ENCODE data around the gene RBPJL.

DNA sequence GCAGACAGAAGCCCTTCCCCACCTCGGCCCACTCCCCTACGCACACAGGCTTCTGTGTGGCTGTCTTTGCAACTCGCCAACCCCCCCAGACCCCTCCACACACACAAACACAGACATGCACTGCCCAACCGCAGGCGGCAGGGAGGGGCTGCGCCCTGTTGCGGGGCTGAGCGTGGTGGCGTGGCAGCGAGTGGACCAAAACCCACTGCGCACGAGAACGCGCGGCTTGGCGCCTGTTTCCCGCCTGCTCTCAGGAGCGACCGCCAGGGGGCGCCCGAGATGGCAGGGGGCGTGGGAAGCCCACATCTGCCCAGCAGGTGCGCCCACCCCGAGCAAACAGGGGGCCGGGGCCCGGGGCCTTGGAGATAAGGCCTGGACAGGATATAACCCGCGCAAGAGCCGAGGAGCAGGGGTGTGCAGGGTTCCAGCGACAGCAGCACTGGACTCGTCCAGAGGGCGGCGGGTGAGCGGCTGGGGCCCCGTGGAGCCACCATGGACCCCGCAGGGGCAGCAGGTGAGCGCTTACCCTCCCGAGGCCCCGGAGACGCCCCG, at the start of gene RBPJL:
- TF ChIP-seq, protein P1, sequence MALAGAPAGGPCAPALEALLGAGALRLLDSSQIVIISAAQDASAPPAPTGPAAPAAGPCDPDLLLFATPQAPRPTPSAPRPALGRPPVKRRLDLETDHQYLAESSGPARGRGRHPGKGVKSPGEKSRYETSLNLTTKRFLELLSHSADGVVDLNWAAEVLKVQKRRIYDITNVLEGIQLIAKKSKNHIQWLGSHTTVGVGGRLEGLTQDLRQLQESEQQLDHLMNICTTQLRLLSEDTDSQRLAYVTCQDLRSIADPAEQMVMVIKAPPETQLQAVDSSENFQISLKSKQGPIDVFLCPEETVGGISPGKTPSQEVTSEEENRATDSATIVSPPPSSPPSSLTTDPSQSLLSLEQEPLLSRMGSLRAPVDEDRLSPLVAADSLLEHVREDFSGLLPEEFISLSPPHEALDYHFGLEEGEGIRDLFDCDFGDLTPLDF (CRISPR knock-in tag; IDR thresholded peaks at IDR 0.05) = 0 out of 2 replicates have a peak, but pooled peaks have one; percentile 29
- TF ChIP-seq CTCF (IDR thresholded peaks at IDR 0.05) = peak; percentile 99
- TF ChIP-seq TEAD1 (CRISPR knock-in tag; IDR thresholded peaks at IDR 0.05) = no peak
- TF ChIP-seq, protein P2, sequence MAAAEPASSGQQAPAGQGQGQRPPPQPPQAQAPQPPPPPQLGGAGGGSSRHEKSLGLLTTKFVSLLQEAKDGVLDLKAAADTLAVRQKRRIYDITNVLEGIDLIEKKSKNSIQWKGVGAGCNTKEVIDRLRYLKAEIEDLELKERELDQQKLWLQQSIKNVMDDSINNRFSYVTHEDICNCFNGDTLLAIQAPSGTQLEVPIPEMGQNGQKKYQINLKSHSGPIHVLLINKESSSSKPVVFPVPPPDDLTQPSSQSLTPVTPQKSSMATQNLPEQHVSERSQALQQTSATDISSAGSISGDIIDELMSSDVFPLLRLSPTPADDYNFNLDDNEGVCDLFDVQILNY (CRISPR knock-in tag; IDR thresholded peaks at IDR 0.05) = peak; percentile 94
- TF ChIP-seq, protein P3, sequence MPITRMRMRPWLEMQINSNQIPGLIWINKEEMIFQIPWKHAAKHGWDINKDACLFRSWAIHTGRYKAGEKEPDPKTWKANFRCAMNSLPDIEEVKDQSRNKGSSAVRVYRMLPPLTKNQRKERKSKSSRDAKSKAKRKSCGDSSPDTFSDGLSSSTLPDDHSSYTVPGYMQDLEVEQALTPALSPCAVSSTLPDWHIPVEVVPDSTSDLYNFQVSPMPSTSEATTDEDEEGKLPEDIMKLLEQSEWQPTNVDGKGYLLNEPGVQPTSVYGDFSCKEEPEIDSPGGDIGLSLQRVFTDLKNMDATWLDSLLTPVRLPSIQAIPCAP (CRISPR knock-in tag; IDR thresholded peaks at IDR 0.05) = no peak; the same call in 1 of the 2 replicates

Measured in WTC11 (cell line).